Heart left ventricle (tissue), 13 donors: Measurements from ENCODE around the gene COLGALT1.
"Not testable (repeated sequence)": the region's sequence is repeated elsewhere in the genome, so short reads cannot be mapped to it uniquely, and the experiment has no call there.

Source experiments
- CTCF ChIP-seq, 12 donors: fragments of 200-600 bp; sonication (generic) in 4 of 12; IDR thresholded peaks; one replicate each; pipeline versions ENCODE4 v1.5.0 to v1.8.0; 2018 to 2022; ENCODE audit warnings: antibody characterized with exemption in 12 of 12, mild to moderate bottlenecking in 5 of 12
- POLR2A ChIP-seq, 2 donors: fragments of 450-650 bp; IDR thresholded peaks; one replicate each; pipeline ENCODE4 v1.6.1; 2017; ENCODE audit warnings: antibody characterized with exemption in 2 of 2, mild to moderate bottlenecking in 2 of 2, moderate library complexity in 2 of 2
- donor health status: ischemic (EF 13 %, LVEDD 7.1; RV severe dilation, severe dysfunction).
- donor health status: DM: no; HTN: yes; CAD: no.
- donor health status: DM: no; HTN: no; CAD: no.
- donor health status: ischemic (EF 25% LVEDD 6.9; RV normal size, moderate dysfunction).
- donor health status: ischemic (EF 25% LVEDD 5.7; RV mildly dilated, moderate dysfunction).
- donor health status: ischemic (EF 35%, LVEDD 5.7; RV mildly dilated, moderate dysfunction).
- donor health status: nonischemic (EF 11% LVEDD 7.7; RV severe dilation, severe dysfunction).
- donor health status: DM: yes; HTN: yes; CAD: no.
- donor health status: PGD.
- donor health status: ischemic (EF 29% LVEDD 5.4; RV normal size, mild dysfunction).
- donor health status: nonischemic (EF 23%, LVEDD 6.1; RV moderate dilation, normal function).

GRCh38 chr19:17518654-17519053 is 36.8 kb upstream of the COLGALT1 start:
- not testable (repeated sequence) for TF ChIP-seq CTCF, POLR2A (IDR thresholded peaks at IDR 0.05)
